GM19023 (cell line): ENCODE measurements around the gene ANTXR2.

Experiments used
- ATAC-seq: cut with Tn5 transposase; IDR thresholded peaks from one replicate; pipeline ENCODE4 v1.9.1; 2021; ENCODE audit warnings: mild to moderate bottlenecking, moderate library complexity; ENCODE audit not compliant: unreplicated experiment

The ANTXR2 gene

DNA sequence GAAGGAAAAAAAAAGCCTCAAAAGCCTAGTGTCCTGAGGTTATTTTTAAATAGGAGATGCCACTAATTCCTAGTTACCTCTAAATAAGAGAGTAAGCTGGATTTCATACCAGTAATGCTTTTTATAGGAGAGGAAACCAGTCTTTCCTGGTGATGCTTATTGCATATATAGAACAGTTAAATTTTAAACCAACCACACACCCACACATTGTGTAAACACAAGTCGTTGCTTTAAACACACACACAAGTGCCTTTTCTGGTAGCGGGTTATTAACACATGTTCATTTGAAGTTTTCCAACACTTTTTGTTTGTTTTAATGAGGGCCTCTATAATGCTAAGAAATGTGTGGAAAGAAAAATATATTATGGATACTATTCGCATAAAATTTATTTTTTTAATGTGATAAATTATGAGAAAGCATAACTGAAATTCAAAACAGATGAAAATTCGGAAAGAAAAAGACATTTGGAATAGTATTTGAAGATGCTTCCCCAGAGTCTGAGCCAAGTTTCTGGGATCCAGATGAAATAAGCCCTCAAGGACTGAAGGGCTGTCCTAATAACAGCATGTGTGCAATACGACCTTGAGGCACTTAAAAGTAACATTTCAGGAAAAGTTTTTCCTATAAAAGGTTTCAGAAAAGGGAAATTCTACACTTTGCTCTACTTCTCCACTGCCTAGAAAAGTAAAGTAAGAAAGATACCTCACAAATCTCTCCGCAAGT is 2.0 kb downstream of the ANTXR2 start:
- ATAC-seq, result no peak

- no peak for ATAC-seq
Observed at GRCh38 chr4:80069837-80070731, 2.9 kb downstream of the ANTXR2 start.

DNA sequence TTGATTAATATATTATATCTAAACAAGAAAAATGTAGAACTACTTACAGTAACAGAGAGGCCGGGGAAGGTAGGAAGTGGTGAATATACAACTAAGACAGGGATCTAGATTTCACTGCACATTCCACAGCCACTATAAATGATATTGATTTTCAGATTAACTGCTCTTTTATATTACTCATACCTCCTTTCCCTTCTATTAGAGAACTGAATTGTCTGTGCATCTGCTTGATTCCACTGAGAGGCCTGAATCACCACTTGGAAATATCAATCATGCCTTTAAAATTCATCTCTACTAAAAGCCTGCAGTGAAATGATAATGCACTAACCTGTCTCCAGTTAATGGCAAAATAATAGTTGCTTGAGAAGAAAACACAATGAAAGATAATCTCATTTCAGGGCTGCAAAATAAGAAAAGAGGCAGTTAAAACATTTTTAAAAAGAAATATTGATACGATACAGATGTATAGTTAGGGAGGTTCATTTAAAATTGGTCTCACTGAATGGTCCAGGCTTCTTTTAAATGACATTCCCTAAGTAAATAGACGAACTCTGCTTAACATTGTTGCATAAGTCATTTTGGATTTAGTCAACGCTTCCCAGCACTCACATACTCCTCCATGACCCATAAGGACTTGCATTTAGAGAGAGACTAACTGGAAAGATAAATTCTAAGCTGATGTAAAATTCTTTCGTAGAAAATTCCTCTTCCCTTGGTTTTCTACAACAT is 3.8 kb downstream of the ANTXR2 start:
- no peak for ATAC-seq

- no peak for ATAC-seq
Observed at GRCh38 chr4:80065601-80066000, 7.4 kb downstream of the ANTXR2 start.

DNA sequence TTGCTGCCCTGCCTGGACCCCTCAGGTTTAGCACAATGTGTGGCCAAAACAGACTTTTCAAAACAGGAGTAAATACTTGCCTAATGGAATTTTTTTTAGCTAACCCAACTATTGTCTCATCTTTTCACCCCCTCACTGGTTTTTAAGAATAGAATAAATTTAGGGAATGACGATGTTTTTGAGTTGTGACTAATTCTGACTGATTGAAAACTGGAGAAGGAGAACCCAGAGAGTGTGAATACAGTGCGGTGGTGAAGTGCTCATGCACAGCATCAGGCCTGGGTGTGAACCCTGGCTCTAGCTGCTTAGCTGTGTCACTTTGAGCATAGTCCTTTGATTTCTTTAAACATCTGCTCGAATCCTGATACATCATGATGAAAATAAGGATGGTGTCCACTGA is 10.5 kb downstream of the ANTXR2 start:
- no peak for ATAC-seq

GRCh38 chr4:80060804-80061203 is 12.2 kb downstream of the ANTXR2 start:
- no peak for ATAC-seq

GRCh38 chr4:80058740-80059139 is 14.3 kb downstream of the ANTXR2 start:
- peak; percentile 99 for ATAC-seq

GRCh38 chr4:80054375-80054774 is 18.7 kb downstream of the ANTXR2 start:
- ATAC-seq, result no peak

GRCh38 chr4:80053140-80053910 is 19.7 kb downstream of the ANTXR2 start:
- ATAC-seq, result no peak

DNA sequence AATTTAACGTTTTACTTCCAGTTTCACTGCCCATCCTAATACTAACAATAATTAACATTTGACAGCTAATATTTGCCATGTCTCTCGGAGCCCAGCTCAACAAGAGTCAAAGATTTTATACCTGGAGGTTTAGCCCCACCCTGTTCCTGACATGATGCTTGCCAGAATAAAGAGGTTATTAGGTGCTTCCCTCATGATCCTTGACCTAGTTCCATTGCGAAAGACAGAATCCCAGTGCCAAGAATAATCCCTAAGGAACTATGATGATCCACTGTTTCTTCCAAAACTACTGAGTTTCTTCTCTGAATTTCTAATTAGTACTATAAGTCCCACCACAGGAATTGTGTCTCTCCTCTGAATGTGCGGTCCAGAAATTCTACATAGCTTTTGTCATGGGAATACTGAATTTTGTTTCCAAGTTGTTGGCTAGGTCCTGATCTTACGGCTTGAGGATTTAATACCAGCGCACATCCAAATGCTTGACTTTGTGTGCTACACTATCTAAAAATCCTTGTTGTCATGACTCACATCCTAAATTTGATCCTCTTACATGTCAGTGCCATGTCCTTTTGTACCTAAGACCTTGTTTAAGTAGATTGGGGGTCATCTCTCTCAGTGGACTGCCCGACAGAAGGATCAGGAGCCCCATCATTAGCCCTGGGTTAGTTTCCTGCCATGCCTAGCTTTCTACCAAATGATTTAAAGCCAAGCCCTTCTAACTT is 23.1 kb downstream of the ANTXR2 start:
- ATAC-seq, result no peak

- no peak for ATAC-seq
Observed at GRCh38 chr4:80049402-80049801, 23.6 kb downstream of the ANTXR2 start.

GRCh38 chr4:80045786-80046185 is 27.2 kb downstream of the ANTXR2 start:
- ATAC-seq, result no peak

- ATAC-seq, result no peak
Observed at GRCh38 chr4:80043541-80043940, 29.5 kb downstream of the ANTXR2 start.

DNA sequence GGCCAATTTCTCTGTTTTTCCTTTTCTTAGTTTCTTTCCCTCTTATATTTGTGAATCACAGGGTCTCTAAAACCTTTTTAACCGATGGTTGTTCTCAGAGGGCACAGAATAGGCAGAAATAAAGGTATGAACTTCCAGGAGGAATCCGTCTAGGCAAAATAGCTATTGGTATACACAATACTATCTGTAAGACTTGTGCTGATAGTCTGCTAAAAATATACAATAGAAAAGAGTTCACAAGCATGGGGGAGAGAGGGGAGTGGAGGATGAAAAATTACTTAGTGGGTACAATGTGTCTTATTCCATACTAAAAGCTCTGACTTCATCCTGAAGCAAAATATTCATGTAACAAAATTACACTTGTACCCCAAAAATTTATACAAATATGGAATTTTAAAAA is 30.2 kb downstream of the ANTXR2 start:
- no peak for ATAC-seq

GRCh38 chr4:80037864-80038263 is 35.2 kb downstream of the ANTXR2 start:
- ATAC-seq, result no peak

- no peak for ATAC-seq
Observed at GRCh38 chr4:80036949-80037685, 35.9 kb downstream of the ANTXR2 start.

DNA sequence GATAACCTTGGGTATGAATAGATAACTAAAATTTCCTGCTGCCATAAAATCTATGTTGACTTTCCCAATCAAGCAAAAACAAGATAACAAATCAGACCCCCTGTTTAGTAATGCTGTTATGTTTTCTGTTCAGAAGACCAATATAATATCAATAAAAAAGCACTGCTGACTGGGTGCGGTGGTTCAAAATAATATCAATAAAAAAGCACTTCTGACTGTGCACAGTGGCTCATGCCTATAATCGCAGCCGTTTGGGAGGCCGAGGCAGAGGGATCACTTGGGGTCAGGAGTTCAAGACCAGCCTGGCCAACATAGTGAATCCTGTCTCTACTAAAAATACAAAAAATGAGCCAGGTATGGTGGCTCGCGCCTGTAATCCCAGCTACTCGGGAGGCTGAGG is 36.7 kb downstream of the ANTXR2 start:
- no peak for ATAC-seq

GRCh38 chr4:80035336-80035735 is 37.7 kb downstream of the ANTXR2 start:
- no peak for ATAC-seq

- ATAC-seq, result no peak
Observed at GRCh38 chr4:80033581-80033980, 39.4 kb downstream of the ANTXR2 start.
